ENCODE measurements around the gene SNCAIP.

The SNCAIP gene

GRCh38 chr5:122394284-122394930 is 82.4 kb downstream of the SNCAIP start:
- DNase-seq (ENCODE audit: low read depth in 1 of 2, low spot score in 1 of 2) = no peak

GRCh38 chr5:122398016-122398415 is 86.0 kb downstream of the SNCAIP start:
- no peak for DNase-seq (ENCODE audit: low read depth in 1 of 2, low spot score in 1 of 2)

- no peak for DNase-seq (ENCODE audit: low read depth in 1 of 2, low spot score in 1 of 2)
Measured at GRCh38 chr5:122400341-122400740, 88.3 kb downstream of the SNCAIP start.

GRCh38 chr5:122400938-122401337 is 88.9 kb downstream of the SNCAIP start:
- DNase-seq (ENCODE audit: low read depth in 1 of 2, low spot score in 1 of 2) = no peak

GRCh38 chr5:122401976-122402725 is 90.1 kb downstream of the SNCAIP start:
- no peak for DNase-seq (ENCODE audit: low read depth in 1 of 2, low spot score in 1 of 2)

GRCh38 chr5:122402955-122403685 is 91.1 kb downstream of the SNCAIP start:
- no peak for DNase-seq (ENCODE audit: low read depth in 1 of 2, low spot score in 1 of 2)

GRCh38 chr5:122404018-122404417 is 92.0 kb downstream of the SNCAIP start:
- no peak for DNase-seq (ENCODE audit: low read depth in 1 of 2, low spot score in 1 of 2)

- no peak for DNase-seq (ENCODE audit: low read depth in 1 of 2, low spot score in 1 of 2)
Measured at GRCh38 chr5:122404653-122405362, 92.8 kb downstream of the SNCAIP start.

GRCh38 chr5:122405751-122406150 is 93.7 kb downstream of the SNCAIP start:
- no peak for DNase-seq (ENCODE audit: low read depth in 1 of 2, low spot score in 1 of 2)

- no peak for DNase-seq (ENCODE audit: low read depth in 1 of 2, low spot score in 1 of 2)
Measured at GRCh38 chr5:122406181-122406580, 94.1 kb downstream of the SNCAIP start.

- no peak for DNase-seq (ENCODE audit: low read depth in 1 of 2, low spot score in 1 of 2)
Measured at GRCh38 chr5:122408592-122409224, 96.7 kb downstream of the SNCAIP start.

GRCh38 chr5:122412966-122413365 is 100.9 kb downstream of the SNCAIP start:
- DNase-seq (ENCODE audit: low read depth in 1 of 2, low spot score in 1 of 2) = no peak

GRCh38 chr5:122413722-122414121 is 101.7 kb downstream of the SNCAIP start:
- no peak for DNase-seq (ENCODE audit: low read depth in 1 of 2, low spot score in 1 of 2)

GRCh38 chr5:122415030-122415800 is 103.2 kb downstream of the SNCAIP start:
- DNase-seq (ENCODE audit: low read depth in 1 of 2, low spot score in 1 of 2) = no peak

- DNase-seq (ENCODE audit: low read depth in 1 of 2, low spot score in 1 of 2) = no peak
Measured at GRCh38 chr5:122415801-122416120, 103.7 kb downstream of the SNCAIP start.

GRCh38 chr5:122419142-122419894 is 107.3 kb downstream of the SNCAIP start:
- DNase-seq (ENCODE audit: low read depth in 1 of 2, low spot score in 1 of 2) = no peak

- DNase-seq (ENCODE audit: low read depth in 1 of 2, low spot score in 1 of 2) = no peak
Measured at GRCh38 chr5:122420091-122420490, 108.1 kb downstream of the SNCAIP start.

GRCh38 chr5:122420537-122421236 is 108.7 kb downstream of the SNCAIP start:
- no peak for DNase-seq (ENCODE audit: low read depth in 1 of 2, low spot score in 1 of 2)

Data from activated CD4-positive, alpha-beta T cell treated with anti-CD3 and anti-CD28 coated beads, Interleukin-2, amount 50 U/mL, for 24 hours (primary cell).